NOMO-1 (cell line): ENCODE results near the gene GP2.

Source experiments
- DNase-seq, 2 experiments: peaks; one replicate each; lab custom pipeline; 2025; ENCODE audit not compliant: unreplicated experiment in 2 of 2; lab: John Stamatoyannopoulos, UW

GP2 gene

DNA sequence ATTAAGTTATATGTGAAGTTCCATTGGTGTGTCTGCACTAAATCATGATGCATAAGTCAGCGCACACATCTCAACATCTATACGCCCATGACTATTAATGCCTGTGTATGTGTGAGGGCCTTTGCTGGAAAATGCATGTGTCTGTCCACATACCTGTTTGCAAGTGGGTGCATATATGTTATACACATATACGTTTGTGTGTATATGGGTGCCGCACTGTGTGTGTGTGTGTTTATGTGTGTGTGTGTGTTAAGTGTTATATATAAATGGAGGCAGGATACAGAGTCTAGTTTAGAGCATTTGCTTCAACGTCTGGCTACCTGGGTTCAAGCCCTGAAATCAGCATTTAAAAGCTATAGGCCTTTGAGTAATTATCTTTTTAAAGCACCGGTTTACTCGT is 19.5 kb downstream of the GP2 start:
- no peak for DNase-seq

DNA sequence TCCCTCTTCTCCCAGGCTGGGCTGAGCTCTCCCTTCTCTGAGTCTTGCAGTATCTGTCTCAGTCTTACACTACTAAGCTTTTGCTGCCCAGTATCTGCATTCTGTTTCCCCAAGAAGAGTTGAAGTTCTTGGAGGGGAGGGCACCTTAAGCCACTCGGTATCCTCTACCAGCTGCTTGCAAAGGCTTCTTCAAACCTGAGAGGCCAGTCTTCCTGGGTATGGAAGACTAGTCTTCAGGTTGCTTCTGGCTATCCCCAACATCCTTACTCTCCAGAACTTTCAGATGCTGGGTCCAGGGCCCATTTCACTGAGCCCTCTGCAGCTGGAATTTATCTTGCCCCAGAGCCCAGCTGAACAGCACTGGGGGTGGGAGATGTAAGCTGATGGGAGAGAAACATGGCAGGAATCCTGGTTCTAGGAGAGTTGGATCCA is 20.1 kb downstream of the GP2 start:
- DNase-seq, result no peak

DNA sequence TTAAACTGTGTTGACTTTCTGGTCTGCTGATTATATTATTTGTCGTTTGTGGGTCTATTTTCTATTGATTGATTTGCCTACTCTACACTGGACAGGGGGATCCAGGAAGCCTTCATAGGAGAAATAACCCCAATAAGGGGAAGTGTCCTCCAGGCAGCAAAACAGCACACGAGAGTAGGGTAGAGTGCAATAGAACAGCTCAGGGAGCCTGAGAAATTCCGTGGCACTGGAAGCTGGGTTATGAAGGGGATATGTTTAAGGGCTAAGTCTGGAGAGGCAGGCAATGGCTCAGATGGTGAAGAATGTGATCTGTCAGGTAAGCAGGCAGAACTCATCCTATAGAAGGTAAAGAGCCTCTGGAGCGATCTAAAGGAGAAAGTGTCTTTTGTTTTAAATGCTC is 20.9 kb downstream of the GP2 start:
- no peak for DNase-seq

DNA sequence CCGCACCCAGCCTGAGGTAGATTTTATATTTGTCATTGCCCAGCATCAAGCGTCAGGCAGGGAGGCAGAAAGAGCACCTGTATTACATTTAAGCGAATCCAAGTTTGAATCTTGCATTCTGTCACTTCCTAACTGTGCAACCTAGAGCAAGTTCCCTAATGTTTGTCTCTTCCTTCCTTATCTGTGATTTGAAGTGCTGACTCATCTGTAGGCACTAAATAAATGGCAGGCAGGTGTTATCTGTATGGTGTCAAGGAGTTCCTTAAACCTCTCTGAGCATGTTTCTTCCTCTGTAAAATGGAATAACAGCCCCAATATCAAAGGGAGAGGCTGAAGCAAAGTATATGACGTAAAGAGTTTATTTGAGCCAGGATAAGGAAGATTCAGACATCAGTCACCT is 24.3 kb downstream of the GP2 start:
- DNase-seq, result peak in 1 of 2 experiments; percentile 0

DNA sequence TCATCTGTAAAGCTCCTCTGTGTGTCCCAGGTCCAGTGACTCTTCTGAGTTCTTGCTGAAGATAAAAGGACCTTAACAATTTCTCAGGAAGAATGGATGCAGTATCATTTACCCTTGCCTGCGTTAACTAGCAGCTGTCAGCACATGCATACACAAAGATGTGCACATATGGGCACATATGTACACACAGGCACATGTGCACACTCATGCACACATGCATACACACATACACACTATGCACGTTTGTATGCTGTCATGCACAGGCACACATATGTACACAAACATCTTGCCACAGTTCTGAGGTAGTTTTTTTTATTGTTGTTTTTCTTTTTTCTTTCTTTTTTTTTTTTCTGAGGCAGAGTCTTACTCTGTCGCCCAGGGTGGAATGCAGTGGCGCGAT is 24.9 kb downstream of the GP2 start:
- DNase-seq, result no peak

DNA sequence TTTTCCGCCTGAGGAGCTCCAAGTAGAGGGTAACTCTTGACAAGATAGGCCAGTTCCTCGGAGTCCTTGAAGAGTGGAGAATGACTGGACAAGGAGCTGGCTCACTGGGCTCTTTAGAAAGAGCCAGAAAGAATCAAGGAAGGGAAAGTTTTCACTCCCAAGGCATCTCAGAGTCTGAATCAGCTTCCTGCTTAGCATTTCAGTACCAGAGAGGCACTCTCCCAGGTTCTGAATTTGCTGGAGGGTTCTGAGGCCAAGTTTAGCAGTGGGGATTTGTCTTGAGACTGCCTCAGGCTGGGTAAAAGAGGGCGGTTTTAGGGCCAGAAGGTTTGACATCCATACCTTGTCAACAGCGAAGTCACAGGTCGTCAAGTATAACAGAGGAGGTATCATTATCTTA is 25.5 kb downstream of the GP2 start:
- no peak for DNase-seq

DNA sequence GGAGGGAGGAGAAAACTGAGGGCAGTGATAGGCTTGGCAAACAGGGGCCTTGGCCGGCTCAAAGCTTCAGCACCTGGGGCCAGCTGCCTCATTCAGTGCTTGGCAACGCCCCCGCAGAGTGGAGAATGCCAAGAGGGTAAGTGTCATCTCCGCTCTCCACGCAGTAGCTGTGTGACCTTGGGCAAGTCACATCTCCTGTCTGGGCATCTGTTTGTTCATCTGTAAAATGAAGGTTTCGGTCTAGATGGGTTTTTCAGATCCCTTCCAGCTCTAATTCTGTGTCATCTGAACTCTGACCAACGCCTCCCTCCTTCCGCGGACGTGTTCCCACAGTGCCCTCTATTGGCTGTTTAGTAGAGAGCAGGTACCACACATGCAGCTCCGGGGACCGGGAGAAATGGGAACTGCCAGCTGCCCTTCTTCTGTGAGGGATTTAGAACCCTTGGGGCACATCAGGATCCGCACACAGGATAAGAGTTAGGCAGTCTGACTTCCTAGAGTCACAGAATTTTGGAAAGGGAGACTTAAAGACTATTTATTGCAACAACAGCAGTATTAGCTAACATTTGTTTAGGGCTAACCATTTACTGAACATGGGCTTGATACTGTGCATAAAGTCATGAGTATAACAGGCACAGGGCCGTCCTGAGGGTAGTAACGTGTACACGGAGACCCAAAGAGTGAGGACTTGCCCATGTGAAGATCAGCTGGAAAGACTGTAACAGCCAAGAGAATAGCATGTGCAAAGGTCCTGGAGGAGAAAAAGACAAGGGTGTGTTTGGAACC is 26.8 kb downstream of the GP2 start:
- DNase-seq, result peak; percentile 10 to 41

DNA sequence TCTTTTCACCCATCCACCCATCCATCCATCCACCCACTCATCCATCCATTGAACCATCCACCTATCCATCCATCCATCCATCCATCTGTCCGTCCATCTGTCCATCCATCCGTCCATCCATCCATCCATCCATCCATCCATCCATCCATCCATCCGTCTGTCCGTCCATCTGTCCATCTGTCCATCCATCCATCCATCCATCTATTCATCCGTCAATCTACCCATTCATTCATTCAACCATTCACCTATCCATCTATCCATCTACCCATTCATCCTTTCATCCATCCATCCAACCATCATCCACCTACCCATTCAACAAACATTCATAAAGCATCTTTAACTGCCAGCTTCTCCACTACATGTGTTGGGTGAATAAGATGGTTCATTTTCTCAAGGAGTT is 28.9 kb downstream of the GP2 start:
- no peak for DNase-seq

DNA sequence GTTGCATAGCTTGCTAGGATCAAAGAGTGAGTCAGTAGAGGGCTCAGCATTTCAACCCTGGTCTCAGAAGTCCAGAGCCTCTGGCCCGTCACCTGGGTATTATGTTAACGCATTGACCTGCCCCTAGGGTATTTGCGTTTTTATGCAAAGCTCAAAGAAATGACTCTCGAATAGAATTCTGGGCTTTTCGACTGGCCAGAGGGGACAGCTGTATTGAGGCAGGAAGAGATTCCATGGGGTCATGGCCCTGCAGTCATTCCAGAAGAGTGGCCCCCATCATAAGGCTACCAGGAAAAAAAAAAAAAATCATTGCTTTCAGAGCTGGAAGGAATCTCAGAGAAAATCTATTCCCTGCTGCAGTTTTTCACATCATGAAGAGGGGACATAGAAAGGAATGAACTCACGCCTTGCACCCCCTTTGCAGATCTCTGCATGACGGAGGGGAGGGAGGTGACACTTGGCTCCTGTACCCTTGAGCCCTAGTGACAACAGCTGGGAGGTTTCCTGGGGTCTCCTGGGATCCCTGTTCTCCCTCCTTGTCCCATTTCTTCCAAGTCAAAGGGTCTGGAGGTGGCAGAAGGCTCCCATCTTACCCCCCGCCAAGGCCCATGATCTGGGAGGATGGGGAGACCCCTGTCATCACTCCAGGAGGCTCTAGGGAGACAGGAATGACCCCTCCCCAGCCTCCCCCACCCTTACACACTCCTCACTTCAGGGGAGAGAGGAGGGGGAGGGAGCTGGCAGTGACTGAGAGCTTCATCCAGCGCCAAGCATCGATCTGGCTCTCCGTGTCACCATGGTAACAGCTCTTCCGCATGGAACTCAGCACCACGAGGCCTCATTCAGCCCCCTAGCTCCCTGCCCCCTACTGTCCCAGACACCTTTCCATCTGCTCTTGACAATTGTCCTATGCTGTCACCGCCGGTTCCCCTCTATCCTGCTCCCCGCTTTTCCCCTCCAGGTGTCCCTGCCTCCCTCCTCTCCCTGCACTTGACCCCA is 35.8 kb downstream of the GP2 start:
- no peak for DNase-seq

DNA sequence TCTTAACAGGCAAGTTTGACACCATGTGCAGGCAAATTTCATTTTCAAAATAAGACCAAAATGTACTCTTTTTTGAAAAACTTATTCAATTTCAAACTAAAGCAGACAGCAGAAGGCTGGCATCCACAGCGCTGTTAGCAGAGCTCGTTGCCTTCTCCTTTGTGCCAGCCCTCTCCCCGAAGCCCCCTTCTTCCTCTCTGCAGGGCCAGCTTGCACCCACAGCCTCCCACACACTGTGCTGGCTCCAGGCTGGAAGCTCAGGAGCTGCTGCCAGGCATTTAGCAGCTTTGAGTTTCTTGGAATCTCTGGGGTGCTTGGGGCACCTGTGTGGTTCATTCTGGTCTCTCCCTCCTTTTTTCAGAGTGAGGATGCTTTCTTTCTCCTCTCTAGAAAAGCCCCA is 37.7 kb downstream of the GP2 start:
- DNase-seq, result no peak

DNA sequence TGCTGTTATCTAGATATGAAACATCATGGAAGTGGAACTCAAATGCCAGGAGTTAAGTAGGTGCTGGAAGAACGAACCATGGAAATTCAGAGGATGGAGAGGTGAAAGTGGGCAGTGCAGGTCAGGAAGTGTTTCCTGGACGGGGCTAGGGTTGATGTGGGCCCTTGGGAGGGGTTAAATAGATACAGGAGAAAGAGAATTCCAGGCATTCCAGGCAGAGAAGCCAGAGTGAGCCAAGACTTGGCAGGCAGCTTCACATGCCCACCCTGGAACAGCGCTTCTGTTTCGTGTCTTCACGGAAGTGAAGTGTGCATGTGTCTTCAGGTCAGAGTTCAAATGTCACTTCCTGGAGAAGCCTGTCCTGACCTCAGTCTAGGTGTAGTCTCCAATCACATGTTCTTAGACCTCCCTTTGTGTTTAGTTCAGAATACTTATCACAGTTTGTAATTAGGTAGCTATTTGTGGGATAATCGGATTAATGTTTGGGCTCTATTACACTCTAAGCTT is 41.3 kb downstream of the GP2 start:
- no peak for DNase-seq

DNA sequence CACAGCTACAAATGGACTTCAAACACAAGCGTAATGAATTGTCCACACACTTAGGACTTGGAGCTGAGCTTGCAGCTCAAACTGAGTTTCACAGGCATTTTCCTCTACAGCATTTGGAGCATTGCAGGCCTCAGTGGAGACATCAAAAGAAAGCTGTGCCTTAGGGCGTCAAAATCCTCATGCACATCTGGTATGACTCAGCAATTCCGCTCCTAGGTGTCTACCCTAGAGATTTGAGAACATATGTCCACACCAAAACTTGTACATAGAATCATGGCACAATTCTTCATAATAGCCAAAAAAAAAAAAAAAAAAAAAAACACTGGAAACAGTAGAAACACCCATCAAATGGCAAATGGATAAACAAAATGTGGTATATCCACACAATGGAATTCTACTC is 47.1 kb downstream of the GP2 start:
- DNase-seq, result no peak

DNA sequence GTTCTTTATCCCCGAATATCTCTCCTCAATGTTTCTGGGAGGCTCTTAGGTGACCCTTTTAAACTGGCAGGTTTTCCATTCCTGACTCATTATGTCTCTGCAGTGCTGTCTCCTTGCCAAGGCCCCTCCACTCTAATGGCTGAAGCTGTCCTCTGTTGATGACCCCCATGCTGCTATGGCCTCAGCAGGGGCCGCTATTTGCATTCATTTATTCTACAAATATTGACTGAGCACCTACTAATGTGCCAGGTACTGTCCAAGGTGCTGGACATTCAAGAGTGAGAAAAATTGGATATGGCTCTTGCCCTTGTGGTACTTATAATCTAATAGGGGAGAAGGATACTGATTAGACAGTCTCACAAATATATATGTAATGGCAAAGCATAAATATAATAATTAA is 55.4 kb downstream of the GP2 start:
- no peak for DNase-seq

DNA sequence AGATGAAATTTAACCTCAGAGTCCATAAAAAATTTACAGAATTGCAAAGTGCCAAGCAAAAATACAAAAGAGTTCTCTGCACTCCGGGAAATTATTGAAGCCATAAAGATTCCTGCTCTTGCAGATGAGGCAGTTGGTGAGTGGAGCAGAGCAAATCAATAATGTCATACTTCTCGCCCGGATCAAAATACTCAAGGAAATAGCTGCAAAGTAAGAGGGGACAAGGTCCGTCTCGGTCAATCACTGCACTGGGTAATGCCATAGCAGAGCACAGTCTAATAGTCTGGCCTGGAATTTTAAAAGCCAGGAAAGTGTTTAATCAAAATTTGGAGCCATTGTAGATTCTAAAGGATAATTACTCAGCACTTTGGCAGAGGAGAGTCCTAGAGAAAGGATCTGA is 58.9 kb downstream of the GP2 start:
- DNase-seq, result no peak

DNA sequence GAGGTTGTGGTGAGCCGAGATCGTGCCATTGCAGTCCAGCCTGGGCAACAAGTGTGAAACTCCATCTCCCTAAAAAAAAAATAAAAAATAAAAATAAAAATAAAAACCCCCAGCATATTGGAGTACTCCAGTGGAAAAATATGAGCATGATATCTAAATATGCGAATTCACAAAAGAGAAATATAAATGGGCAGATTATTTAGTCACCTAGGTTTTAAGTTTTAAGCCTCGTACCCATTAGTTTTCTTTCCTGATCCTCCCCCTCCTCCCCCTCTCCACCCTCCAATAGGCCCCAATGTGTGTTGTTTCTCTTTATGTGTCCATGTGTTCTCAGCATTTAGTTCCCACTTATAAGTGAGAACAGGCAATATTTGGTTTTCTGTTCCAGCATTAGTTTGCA is 62.3 kb downstream of the GP2 start:
- no peak for DNase-seq

DNA sequence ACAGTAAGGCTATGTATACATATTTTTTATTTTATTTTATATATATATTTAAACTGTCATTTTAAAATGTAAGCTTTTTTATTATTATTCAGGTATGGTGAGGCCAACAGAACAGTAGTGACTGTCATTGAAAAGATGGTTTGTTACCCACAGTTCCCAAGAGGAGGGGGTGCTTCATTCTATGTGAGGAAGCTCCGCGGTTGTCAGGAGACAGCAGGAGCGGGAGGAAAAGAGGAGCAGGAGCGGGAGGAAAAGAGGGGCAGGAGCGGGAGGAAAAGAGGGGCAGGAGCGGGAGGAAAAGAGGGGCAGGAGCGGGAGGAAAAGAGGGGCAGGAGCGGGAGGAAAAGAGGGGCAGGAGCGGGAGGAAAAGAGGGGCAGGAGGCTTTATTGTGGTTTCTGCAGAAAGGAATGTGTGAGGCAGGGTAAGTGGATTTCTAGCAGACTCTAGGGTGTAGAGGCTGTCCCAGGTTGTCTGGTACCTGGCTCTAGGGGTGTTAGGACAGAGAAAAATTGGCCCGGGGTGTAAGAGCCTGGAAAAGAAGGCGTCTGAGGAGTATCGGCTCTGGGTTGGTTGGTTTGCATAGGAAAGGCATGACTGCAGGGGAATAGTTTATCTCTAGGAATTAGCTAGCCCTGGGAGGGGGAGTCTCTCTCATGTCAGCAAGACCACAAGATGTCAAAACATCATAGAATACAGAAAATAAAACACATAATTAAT is 64.0 kb downstream of the GP2 start:
- DNase-seq, result no peak

DNA sequence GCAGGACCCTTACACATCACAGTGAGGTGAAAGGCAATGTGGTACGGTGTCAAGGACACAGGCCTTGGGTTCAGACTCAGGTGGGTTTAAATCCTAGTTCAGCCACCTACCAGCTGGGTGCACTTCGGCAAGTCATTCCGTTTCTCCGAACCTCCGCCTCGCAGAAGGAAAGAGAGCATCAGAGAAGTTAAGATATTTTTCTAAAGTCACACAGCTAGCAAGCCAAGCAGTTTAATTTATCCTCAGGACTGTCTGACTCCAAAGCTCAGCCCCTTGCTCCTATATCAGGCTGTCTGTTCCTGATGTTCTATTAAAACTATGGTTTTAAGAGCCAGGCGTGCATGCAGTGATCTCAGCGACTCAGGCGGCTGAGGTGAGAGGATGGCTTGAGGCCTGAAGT is 65.1 kb downstream of the GP2 start:
- DNase-seq, result no peak

DNA sequence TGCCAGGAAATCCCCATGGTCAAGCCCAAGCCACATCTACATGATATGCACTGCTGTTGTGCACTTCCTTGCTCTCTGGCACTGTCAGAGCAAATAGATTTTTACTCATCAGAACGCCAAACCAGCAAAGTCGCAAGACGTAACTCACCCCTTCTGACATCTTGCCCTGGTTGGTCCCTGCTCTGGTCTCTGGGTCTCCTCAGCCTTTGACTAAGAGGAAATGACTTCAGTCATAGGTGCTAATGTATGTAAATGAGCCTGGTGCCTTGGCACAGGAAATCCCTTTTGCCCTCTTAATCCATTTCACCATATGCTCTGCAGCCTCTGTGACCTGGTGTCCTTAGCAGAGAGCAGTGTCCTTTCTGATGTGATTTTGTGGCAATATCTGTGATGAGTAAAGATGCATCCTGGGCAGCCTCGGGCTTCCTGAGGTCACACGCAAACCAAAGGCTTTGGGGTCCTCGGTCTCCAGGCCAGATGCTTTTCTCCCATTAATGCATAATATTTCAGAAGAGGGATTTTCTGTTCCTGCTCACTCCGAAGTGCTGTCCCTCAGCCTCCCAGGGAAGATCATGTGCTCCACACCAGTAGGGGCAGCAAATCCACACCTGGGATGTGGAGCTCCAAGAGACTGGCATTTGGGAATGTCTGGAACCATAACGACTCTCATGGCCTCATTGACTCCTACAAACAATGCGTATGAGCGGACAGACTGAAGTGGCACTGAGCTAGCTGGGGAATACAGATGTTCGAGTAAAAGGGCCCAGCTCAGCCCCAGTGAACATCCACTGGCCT is 66.9 kb downstream of the GP2 start:
- DNase-seq, result no peak
